GM23338 (cell line): ENCODE measurements around the gene AGAP3. TPM values are rescaled to one million over a fixed set of nuclear protein-coding genes. Genes with fewer than 3 reads are reported as not detected.

Experiments used
- ATAC-seq: fragments of 200-7000 bp; cut with Tn5 transposase; 3 replicates; pipeline ENCODE4 v1.9.1; 2020
- DNase-seq: peaks from one replicate; pipeline ENCODE4 v3.0.0-alpha.2; 2015; ENCODE audit warnings: low spot score
- H2AFZ ChIP-seq: fragments of 200-600 bp; sonication (generic); 2 replicates; pipeline ENCODE4 v1.8.0; 2016; ENCODE audit warnings: antibody characterized with exemption, mild to moderate bottlenecking, moderate library complexity
- H3F3A ChIP-seq: fragments of 200-600 bp; sonication (generic); replicated peaks from 2 replicates; pipeline ENCODE4 v1.8.0; 2017; ENCODE audit warnings: antibody characterized with exemption, mixed run types, low read depth
- H3K27ac ChIP-seq: fragments of 200-600 bp; sonication (generic); 2 replicates; pipeline ENCODE4 v1.6.1; 2016; ENCODE audit warnings: low read depth
- H3K27me3 ChIP-seq: fragments of 200-600 bp; sonication (generic); 2 replicates; pipeline ENCODE4 v1.8.0; 2016; ENCODE audit warnings: mild to moderate bottlenecking, mixed run types, moderate library complexity; ENCODE audit not compliant: insufficient read depth
- H3K36me3 ChIP-seq: fragments of 200-600 bp; sonication (generic); 2 replicates; pipeline ENCODE4 v1.8.0; 2016; ENCODE audit warnings: mild to moderate bottlenecking; ENCODE audit not compliant: insufficient read depth
- H3K4me1 ChIP-seq: fragments of 200-600 bp; sonication (generic); 2 replicates; pipeline ENCODE4 v1.8.0; 2016; ENCODE audit warnings: mild to moderate bottlenecking, moderate library complexity; ENCODE audit not compliant: insufficient read depth
- H3K4me2 ChIP-seq: fragments of 200-600 bp; sonication (generic); 2 replicates; pipeline ENCODE4 v1.7.1; 2017; ENCODE audit warnings: mixed run types
- H3K4me3 ChIP-seq: fragments of 200-600 bp; sonication (generic); 2 replicates; pipeline ENCODE4 v1.6.1; 2016; ENCODE audit warnings: mixed run types
- H3K79me2 ChIP-seq: fragments of 200-600 bp; sonication (generic); replicated peaks from 2 replicates; pipeline ENCODE4 v1.8.0; 2017; ENCODE audit warnings: mild to moderate bottlenecking; ENCODE audit not compliant: insufficient read depth
- H3K9me2 ChIP-seq: fragments of 200-600 bp; sonication (generic); 2 replicates; pipeline ENCODE4 v1.8.0; 2017; ENCODE audit not compliant: insufficient read depth
- H4K20me1 ChIP-seq: fragments of 200-600 bp; sonication (generic); replicated peaks from 2 replicates; pipeline ENCODE4 v1.8.0; 2017; ENCODE audit warnings: mild to moderate bottlenecking; ENCODE audit not compliant: insufficient read depth
- H3K27ac Mint-ChIP-seq: 2 replicates; pipeline ENCODE4 v1.8.0; 2020; ENCODE audit warnings: inconsistent platforms, mild to moderate bottlenecking, moderate library complexity, mixed read lengths
- H3K27me3 Mint-ChIP-seq: 3 replicates; pipeline ENCODE4 v1.8.0; 2022; ENCODE audit warnings: low read depth, mild to moderate bottlenecking, moderate library complexity, mixed read lengths, inconsistent platforms; ENCODE audit not compliant: insufficient read depth, poor library complexity
- H3K36me3 Mint-ChIP-seq: 3 replicates; pipeline ENCODE4 v1.8.0; 2021; ENCODE audit warnings: low read depth, mild to moderate bottlenecking, inconsistent platforms, moderate library complexity, mixed read lengths
- H3K4me1 Mint-ChIP-seq: 3 replicates; pipeline ENCODE4 v1.8.0; 2020; ENCODE audit warnings: mild to moderate bottlenecking, inconsistent platforms, mixed read lengths
- H3K4me3 Mint-ChIP-seq: 3 replicates; pipeline ENCODE4 v1.8.0; 2021; ENCODE audit warnings: moderate library complexity, mild to moderate bottlenecking, inconsistent platforms, mixed read lengths
- H3K9me3 Mint-ChIP-seq: 3 replicates; pipeline ENCODE4 v1.8.0; 2020; ENCODE audit warnings: moderate library complexity, mild to moderate bottlenecking, inconsistent platforms, mixed read lengths
- CREB1 ChIP-seq: fragments of 250-450 bp; sonication (Bioruptor Pico); IDR thresholded peaks from 2 replicates; pipeline ENCODE4 v1.5.0; 2020; ENCODE audit warnings: low read depth, mild to moderate bottlenecking, moderate library complexity
- EZH2 ChIP-seq: fragments of 200-600 bp; sonication (generic); IDR thresholded peaks from one replicate; pipeline ENCODE4 v1.8.0; 2017; ENCODE audit warnings: antibody characterized with exemption, mild to moderate bottlenecking, low read depth; ENCODE audit not compliant: unreplicated experiment
- EZH2phosphoT487 ChIP-seq: fragments of 200-600 bp; sonication (generic); IDR thresholded peaks from one replicate; pipeline ENCODE4 v1.8.1; 2018; ENCODE audit warnings: antibody characterized with exemption; ENCODE audit not compliant: unreplicated experiment
- JUNB ChIP-seq: IDR thresholded peaks from one replicate; pipeline ENCODE4 v1.6.1; 2016; ENCODE audit warnings: antibody characterized with exemption; ENCODE audit not compliant: unreplicated experiment
- NANOG ChIP-seq: IDR thresholded peaks from 2 replicates; pipeline ENCODE4 v1.6.1; 2016; ENCODE audit warnings: antibody characterized with exemption, borderline replicate concordance
- POLR2AphosphoS5 ChIP-seq: IDR thresholded peaks from 2 replicates; pipeline ENCODE4 v1.6.1; 2016; ENCODE audit warnings: antibody characterized with exemption, low read depth
- STAT1 ChIP-seq: IDR thresholded peaks from one replicate; pipeline ENCODE4 v1.6.1; 2016; ENCODE audit warnings: antibody characterized with exemption; ENCODE audit not compliant: unreplicated experiment
- ZNF114 ChIP-seq: fragments of 250-450 bp; sonication (Bioruptor Pico); IDR thresholded peaks from 2 replicates; pipeline ENCODE4 v1.5.0; 2020; ENCODE audit warnings: mild to moderate bottlenecking, moderate library complexity
- ZNF331 ChIP-seq: fragments of 250-450 bp; sonication (Bioruptor Pico); IDR thresholded peaks from 2 replicates; pipeline ENCODE4 v1.5.0; 2020; ENCODE audit warnings: low read depth, mild to moderate bottlenecking, moderate library complexity
- polyA plus RNA-seq: library from polyadenylated mRNA; unstranded; fragments of >200 nt; fragmentation: Nextera tagmentation; extraction: Ambion mirVana; gene quantifications from 2 replicates; pipeline ENCODE4 v1.2.1, GENCODE V29; 2016
- total RNA-seq: library from RNA; depleted of rRNA; stranded (reverse); fragments of >200 nt; shearing (Covaris generic); gene quantifications from 2 replicates; pipeline ENCODE4 v1.2.3, GENCODE V29; 2014
- TF ChIP-seq, protein P1 (sequence below): fragments of 250-450 bp; sonication (Bioruptor Pico); IDR thresholded peaks from 2 replicates; pipeline ENCODE4 v1.5.0; 2020; ENCODE audit warnings: mild to moderate bottlenecking, moderate library complexity
- TF ChIP-seq, protein P2 (sequence below), 2 experiments: fragments of 200-600 bp in 1 of 2; sonication (generic) in 1 of 2; conservative IDR thresholded peaks; 2 replicates each; pipeline versions ENCODE4 v1.5.1 to v1.6.1; 2016 to 2017; ENCODE audit warnings: antibody characterized with exemption in 2 of 2, low read depth in 2 of 2, mild to moderate bottlenecking in 2 of 2, moderate library complexity in 1 of 2
- TF ChIP-seq, protein P3 (sequence below): IDR thresholded peaks from 2 replicates; pipeline ENCODE4 v1.6.1; 2016; ENCODE audit warnings: antibody characterized with exemption
- TF ChIP-seq, protein P4 (sequence below): IDR thresholded peaks from one replicate; pipeline ENCODE4 v1.6.1; 2018; ENCODE audit warnings: antibody characterized with exemption; ENCODE audit not compliant: unreplicated experiment

AGAP3 gene
- total and polyA plus RNA-seq, 2 experiments from 2014 or later: 24.0 to 39.2 TPM

DNA sequence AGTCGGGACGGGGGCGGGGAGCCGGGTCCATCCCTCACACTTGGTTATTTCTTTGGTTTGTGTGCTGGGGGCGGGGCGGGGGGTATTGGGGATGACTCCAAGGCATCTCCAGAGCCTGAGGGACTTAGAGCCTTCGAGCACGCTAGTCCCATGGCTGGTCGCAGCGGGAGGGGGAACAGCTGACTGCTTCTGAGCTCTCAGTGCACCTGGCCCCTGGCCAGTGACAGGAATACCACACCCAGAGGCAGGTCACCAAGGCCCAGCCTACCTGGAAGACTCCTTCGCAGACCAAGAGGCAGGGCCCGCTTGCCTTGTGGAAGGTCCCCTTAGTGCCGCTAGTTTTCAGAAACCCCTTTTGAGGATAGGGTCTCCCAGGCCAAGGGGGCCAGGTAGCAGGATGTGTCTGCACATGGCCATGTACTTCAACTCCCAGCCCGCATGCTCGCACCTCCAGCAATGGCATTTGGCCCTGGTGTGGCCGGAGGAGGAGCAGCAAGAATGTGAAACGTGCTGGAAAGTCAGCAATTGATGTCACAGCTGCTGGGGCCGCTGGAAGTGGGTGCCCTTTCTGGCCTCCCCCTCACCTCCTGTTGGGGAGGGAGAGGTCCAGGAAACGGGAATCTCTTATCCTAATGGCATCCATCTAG lies 40.3 kb downstream of the AGAP3 start:
- H2AFZ ChIP-seq: no peak overlapping the region
- peaks cover 22% of the 10 kb centered on the region for H3K27me3 ChIP-seq
- DNase-seq (peak; percentile 41), ATAC-seq (peak; percentile 4)
- peaks cover 26% of the 10 kb centered on the region for H3K36me3 Mint-ChIP-seq
- peaks cover 38% of the 10 kb centered on the region for H3K27me3 Mint-ChIP-seq
- H3K27ac ChIP-seq: no peak overlapping the region
- H3F3A ChIP-seq: peaks cover 21% of the 10 kb centered on the region
- H3K4me1 ChIP-seq: peaks cover 15% of the 10 kb centered on the region
- H3K9me3 Mint-ChIP-seq: no peaks in the 10 kb centered on the region
- no peak for TF ChIP-seq EZH2phosphoT487
- TF ChIP-seq, protein P1, sequence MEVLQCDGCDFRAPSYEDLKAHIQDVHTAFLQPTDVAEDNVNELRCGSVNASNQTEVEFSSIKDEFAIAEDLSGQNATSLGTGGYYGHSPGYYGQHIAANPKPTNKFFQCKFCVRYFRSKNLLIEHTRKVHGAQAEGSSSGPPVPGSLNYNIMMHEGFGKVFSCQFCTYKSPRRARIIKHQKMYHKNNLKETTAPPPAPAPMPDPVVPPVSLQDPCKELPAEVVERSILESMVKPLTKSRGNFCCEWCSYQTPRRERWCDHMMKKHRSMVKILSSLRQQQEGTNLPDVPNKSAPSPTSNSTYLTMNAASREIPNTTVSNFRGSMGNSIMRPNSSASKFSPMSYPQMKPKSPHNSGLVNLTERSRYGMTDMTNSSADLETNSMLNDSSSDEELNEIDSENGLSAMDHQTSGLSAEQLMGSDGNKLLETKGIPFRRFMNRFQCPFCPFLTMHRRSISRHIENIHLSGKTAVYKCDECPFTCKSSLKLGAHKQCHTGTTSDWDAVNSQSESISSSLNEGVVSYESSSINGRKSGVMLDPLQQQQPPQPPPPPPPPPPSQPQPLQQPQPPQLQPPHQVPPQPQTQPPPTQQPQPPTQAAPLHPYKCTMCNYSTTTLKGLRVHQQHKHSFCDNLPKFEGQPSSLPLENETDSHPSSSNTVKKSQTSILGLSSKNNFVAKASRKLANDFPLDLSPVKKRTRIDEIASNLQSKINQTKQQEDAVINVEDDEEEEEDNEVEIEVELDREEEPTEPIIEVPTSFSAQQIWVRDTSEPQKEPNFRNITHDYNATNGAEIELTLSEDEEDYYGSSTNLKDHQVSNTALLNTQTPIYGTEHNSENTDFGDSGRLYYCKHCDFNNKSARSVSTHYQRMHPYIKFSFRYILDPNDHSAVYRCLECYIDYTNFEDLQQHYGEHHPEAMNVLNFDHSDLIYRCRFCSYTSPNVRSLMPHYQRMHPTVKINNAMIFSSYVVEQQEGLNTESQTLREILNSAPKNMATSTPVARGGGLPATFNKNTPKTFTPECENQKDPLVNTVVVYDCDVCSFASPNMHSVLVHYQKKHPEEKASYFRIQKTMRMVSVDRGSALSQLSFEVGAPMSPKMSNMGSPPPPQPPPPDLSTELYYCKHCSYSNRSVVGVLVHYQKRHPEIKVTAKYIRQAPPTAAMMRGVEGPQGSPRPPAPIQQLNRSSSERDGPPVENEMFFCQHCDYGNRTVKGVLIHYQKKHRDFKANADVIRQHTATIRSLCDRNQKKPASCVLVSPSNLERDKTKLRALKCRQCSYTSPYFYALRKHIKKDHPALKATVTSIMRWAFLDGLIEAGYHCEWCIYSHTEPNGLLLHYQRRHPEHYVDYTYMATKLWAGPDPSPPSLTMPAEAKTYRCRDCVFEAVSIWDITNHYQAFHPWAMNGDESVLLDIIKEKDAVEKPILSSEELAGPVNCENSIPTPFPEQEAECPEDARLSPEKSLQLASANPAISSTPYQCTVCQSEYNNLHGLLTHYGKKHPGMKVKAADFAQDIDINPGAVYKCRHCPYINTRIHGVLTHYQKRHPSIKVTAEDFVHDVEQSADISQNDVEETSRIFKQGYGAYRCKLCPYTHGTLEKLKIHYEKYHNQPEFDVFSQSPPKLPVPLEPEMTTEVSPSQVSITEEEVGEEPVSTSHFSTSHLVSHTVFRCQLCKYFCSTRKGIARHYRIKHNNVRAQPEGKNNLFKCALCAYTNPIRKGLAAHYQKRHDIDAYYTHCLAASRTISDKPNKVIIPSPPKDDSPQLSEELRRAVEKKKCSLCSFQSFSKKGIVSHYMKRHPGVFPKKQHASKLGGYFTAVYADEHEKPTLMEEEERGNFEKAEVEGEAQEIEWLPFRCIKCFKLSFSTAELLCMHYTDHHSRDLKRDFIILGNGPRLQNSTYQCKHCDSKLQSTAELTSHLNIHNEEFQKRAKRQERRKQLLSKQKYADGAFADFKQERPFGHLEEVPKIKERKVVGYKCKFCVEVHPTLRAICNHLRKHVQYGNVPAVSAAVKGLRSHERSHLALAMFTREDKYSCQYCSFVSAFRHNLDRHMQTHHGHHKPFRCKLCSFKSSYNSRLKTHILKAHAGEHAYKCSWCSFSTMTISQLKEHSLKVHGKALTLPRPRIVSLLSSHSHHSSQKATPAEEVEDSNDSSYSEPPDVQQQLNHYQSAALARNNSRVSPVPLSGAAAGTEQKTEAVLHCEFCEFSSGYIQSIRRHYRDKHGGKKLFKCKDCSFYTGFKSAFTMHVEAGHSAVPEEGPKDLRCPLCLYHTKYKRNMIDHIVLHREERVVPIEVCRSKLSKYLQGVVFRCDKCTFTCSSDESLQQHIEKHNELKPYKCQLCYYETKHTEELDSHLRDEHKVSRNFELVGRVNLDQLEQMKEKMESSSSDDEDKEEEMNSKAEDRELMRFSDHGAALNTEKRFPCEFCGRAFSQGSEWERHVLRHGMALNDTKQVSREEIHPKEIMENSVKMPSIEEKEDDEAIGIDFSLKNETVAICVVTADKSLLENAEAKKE: no peak
- TF ChIP-seq ZNF331 (CRISPR knock-in tag): no peak
- no peak for TF ChIP-seq NANOG
- TF ChIP-seq, protein P2, sequence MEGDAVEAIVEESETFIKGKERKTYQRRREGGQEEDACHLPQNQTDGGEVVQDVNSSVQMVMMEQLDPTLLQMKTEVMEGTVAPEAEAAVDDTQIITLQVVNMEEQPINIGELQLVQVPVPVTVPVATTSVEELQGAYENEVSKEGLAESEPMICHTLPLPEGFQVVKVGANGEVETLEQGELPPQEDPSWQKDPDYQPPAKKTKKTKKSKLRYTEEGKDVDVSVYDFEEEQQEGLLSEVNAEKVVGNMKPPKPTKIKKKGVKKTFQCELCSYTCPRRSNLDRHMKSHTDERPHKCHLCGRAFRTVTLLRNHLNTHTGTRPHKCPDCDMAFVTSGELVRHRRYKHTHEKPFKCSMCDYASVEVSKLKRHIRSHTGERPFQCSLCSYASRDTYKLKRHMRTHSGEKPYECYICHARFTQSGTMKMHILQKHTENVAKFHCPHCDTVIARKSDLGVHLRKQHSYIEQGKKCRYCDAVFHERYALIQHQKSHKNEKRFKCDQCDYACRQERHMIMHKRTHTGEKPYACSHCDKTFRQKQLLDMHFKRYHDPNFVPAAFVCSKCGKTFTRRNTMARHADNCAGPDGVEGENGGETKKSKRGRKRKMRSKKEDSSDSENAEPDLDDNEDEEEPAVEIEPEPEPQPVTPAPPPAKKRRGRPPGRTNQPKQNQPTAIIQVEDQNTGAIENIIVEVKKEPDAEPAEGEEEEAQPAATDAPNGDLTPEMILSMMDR (conservative IDR thresholded peaks at IDR 0.05; ENCODE audit: low read depth in 2 of 2): no peak
- no peak for TF ChIP-seq ZNF114
- TF ChIP-seq, protein P3, sequence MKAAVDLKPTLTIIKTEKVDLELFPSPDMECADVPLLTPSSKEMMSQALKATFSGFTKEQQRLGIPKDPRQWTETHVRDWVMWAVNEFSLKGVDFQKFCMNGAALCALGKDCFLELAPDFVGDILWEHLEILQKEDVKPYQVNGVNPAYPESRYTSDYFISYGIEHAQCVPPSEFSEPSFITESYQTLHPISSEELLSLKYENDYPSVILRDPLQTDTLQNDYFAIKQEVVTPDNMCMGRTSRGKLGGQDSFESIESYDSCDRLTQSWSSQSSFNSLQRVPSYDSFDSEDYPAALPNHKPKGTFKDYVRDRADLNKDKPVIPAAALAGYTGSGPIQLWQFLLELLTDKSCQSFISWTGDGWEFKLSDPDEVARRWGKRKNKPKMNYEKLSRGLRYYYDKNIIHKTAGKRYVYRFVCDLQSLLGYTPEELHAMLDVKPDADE: no peak
- TF ChIP-seq, protein P4, sequence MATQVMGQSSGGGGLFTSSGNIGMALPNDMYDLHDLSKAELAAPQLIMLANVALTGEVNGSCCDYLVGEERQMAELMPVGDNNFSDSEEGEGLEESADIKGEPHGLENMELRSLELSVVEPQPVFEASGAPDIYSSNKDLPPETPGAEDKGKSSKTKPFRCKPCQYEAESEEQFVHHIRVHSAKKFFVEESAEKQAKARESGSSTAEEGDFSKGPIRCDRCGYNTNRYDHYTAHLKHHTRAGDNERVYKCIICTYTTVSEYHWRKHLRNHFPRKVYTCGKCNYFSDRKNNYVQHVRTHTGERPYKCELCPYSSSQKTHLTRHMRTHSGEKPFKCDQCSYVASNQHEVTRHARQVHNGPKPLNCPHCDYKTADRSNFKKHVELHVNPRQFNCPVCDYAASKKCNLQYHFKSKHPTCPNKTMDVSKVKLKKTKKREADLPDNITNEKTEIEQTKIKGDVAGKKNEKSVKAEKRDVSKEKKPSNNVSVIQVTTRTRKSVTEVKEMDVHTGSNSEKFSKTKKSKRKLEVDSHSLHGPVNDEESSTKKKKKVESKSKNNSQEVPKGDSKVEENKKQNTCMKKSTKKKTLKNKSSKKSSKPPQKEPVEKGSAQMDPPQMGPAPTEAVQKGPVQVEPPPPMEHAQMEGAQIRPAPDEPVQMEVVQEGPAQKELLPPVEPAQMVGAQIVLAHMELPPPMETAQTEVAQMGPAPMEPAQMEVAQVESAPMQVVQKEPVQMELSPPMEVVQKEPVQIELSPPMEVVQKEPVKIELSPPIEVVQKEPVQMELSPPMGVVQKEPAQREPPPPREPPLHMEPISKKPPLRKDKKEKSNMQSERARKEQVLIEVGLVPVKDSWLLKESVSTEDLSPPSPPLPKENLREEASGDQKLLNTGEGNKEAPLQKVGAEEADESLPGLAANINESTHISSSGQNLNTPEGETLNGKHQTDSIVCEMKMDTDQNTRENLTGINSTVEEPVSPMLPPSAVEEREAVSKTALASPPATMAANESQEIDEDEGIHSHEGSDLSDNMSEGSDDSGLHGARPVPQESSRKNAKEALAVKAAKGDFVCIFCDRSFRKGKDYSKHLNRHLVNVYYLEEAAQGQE: no peak
- TF ChIP-seq EZH2: no peak
- no peak for TF ChIP-seq POLR2AphosphoS5
- TF ChIP-seq CREB1 (CRISPR knock-in tag): no peak
- TF ChIP-seq STAT1: no peak
- no peak for TF ChIP-seq JUNB
- no peaks in the 10 kb centered on the region; the same call in 1 of the 2 replicates for H3K36me3 ChIP-seq
- peak overlapping the region; percentile 82 for H3K4me3 Mint-ChIP-seq
- peaks cover 37% of the 10 kb centered on the region for H3K4me1 Mint-ChIP-seq
- peak overlapping the region; percentile 88 for H3K4me2 ChIP-seq
- no peak overlapping the region for H3K27ac Mint-ChIP-seq
- peaks cover 23% of the 10 kb centered on the region for H4K20me1 ChIP-seq
- H3K4me3 ChIP-seq: peak overlapping the region; percentile 88
- no peaks in the 10 kb centered on the region for H3K79me2 ChIP-seq
- no peaks in the 10 kb centered on the region for H3K9me2 ChIP-seq
